Kasumi-1 (cell line): Measurements from ENCODE around the gene NPHP4.

Source experiments
- DNase-seq, 2 experiments: peaks; one replicate each; lab custom pipeline; 2025; lab: John Stamatoyannopoulos, UW

The NPHP4 gene

DNA sequence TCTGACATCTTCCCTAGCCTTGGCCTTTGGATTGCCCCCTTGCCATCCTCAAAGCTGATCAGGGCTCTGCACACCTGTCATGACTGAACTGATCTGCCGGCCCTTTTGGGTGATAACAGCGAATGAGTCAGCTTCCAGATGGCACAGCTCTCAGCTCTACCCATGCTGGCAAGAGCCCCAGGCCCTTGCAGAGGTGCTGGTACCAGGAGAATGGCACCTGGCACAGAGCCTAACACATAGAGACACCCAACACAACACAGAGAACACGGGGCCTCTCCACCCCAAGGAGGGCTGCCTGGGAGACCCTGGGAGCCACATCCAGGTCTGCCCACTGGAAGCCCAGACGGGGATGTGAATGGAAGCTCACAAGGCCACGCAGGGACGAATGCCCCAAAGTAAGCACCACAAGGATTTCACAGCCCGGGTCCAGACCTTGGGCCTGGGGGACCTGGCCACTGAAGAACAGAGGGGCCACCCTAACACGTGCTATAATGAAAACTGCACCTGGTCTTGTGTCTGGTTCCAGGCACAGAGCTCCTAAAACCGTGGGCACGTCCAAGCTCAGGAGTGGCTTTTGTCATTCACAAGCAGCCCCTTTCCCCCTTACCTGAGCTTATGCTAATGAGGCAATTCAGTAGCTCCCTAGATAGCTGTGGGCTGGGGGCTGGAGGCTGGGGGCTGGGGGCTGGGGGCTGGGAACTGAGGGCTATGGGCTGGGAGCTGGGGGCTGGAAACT lies 160.5 kb downstream of the NPHP4 start:
- DNase-seq, result no peak

DNA sequence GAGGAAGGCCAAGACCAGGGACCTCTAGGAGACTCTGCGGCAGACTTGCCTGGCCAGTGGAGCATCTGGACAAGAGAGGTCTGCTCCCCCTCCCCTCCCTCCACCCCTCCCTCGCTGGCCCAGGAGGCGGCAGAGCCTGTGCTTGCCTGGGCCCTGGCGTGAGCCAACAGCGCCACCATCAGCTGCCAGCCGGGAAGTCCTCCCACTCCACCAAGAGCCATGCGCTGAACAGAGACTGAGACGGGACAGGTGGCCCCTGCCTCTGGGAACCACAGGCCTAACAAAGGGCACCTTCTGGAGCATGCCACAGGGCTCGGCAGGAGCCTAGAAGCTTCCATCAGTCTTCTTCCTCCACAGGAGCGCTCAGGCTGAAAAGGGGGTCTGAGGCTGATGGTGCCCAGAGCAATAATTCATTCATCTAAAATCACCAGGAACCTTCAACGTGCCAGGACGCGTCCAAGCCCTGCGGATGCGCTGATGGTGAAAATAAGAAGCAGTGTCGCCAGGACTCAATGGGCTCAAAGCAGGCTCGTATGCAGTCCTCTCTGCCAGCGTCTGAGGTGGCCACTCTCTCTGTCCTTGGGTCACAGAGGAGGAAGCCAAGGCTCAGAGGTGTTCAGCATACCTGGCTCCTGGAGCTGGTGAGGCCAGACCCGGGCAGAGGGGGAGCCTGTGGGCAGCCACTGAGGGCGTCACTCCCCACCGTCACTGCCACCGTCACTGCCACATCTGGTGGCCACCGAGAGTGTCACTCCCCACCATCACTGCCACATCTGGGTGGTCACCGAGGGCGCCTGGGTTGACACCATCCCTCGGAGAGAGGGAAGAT lies 161.2 kb downstream of the NPHP4 start:
- DNase-seq, result no peak

DNA sequence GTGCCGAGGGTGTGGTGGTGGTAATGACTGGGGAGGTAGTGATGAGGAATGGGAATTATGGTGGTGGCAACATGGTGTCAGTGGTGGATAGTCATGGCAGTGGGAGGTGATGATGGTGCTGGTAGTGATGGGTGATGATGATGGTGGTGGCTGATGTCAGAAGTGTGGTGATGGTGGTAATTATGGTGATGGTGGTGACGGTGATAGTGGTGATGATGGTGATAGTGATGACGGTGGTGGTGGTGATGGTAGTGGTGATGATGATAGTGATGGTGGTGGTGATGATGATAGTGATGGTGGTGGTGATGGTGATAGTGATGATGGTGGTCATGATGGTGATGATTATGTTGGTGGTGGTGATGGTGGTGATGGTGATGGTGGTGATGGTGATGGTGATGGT lies 162.8 kb downstream of the NPHP4 start:
- no peak for DNase-seq

DNA sequence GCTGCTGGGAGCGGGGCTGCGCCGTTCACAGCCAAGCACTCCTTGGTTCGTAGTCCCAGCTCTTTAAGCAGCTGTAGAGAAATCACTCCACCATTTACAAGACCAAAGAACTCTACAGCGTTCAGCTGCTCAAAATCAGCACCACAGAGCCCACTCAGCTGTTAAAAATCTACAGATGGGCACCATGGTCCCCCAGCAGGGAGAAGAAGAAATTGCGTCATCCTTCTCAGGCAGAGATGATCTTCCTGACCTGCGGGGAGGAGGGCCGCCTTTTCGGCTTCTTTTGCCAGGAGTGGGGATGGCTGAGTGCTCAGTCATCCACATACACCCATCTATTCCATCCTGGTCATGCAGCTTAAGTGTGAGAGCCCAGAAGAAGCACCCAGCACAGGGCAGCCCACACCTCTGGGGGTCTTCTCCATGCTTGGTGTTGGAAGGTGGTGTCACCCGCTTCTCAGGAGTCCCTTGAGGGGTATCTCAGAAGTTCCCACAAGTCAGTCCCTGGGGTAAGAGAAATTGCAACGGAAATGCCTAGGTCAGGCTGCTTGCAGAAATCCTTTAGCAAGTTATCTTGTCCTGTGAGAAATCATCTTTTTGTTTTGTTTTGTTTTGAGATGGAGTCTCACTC lies 163.8 kb downstream of the NPHP4 start:
- DNase-seq, result no peak

DNA sequence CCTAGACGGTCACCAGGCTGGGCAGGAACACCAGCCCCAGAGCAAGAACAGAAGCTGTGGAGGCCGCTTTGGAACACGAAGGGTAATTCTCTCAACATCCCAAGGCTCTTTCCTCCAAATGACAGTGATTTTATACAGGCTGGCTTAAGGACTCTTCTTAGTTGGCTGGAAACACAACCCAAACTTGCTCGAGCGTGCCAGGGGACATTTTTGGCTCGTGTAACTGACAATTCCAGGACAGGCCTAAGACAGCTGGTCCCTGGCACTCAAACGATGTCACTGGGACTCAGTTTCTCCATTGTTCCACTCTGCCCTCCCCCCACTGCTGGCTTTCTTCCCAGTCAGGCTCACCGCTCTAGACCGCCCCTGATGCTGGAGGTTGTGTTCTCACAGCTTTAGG lies 164.7 kb downstream of the NPHP4 start:
- no peak for DNase-seq

DNA sequence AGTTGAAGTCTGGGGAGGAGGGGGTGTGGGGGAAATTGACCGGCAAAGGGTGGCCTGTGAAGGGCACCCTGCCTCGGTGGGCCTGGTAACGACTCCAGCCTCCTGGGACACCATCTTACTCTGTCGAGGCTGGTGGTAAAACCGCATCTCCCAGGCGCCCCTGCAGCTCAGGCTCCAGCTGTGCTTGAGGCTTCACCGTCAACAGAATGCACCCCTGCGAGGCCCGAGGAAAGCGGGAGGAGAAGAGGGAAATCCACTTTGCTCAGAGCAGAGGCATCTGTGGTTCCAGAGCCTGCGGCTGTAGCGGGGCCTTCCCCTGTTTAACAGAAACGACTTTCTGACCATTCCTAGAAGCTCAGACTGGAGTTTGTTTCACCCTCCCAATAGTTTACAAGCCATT lies 165.6 kb downstream of the NPHP4 start:
- DNase-seq, result no peak

DNA sequence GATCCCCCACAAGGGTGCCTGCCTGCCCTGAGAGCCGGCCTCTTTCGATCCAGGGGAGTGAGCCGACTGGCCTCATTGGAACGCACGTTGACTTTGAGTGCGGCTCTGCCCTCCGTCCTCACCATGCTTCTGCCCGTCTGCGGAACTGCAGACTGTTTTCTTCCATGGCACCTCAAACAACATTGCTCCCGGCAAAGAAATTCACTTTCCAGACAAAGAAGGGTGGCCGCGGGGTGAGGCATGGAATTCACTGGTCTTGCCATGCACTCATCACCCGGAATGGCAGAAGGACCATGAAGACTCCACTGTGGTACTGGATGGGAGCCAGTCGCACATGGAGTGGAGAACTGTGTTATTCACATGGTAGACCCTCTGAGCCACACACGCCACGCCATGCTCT lies 169.5 kb downstream of the NPHP4 start:
- no peak for DNase-seq

DNA sequence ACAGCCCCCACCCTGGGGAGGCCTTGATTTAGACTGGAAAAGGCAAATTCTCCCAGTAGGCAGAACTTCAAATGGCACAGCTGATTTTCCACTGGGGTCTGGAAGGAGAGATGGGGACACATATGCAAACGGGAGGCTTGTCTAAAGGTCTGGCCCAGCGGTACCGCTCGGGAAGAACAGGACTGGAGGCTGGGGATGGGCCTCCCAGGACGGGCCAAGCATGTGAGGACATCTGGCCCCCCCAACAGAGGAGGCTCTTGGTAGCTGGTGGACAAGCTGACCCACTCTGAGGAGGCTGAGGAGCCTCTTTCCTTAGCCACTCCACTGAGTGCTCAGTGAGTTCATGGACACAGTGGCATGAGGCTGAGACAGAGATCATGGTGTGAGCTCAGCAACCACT lies 170.0 kb downstream of the NPHP4 start:
- DNase-seq, result no peak

DNA sequence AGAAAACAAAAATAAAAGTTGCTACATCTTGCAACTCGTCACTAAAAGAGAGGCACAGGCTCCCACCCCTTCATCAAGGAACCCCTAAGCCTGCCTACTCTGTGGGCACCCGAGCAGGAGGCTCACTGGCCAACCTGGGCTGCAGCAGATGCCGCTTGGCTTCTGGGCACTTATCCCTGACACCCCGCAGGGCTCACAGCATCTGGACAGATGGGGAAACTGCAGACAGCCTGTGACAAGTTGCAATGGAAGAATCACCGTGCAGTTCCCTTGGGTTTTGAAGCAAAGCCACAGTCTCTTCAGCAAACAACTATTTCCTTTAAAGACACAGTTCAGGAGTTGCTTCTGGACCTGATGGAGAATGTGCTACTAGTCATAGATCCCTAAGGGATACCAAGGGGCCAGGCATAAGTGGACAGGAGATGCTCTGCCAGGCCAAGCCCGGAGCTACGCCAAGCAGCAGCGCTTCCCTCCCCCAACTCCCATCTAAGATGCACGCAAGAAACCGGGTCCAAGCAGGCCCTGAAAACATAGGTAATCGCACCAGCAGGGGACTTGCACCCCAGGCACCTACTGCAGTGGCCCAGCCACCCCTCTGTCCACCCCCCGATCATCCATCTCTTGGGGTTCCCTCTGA lies 170.6 kb downstream of the NPHP4 start:
- no peak for DNase-seq

DNA sequence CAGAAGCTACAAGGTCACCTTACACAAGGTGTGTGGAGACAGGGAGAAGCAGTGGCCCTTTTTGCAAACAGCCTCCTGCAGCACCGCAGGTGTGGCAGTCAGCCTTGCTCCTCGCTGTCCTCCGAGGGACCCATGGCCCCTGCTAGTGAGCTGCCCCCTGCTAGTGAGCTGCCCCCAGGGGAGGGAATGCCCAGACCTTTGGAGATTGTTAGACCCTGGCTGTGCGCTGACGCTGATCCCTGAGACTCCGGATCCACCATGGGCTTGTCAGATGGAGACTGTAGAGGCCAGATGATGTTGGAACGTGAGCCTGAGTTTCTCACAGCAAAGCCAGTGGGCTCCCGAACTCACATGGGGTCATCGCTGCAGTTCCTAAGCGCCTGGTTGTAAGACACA lies 172.2 kb downstream of the NPHP4 start:
- DNase-seq, result no peak

DNA sequence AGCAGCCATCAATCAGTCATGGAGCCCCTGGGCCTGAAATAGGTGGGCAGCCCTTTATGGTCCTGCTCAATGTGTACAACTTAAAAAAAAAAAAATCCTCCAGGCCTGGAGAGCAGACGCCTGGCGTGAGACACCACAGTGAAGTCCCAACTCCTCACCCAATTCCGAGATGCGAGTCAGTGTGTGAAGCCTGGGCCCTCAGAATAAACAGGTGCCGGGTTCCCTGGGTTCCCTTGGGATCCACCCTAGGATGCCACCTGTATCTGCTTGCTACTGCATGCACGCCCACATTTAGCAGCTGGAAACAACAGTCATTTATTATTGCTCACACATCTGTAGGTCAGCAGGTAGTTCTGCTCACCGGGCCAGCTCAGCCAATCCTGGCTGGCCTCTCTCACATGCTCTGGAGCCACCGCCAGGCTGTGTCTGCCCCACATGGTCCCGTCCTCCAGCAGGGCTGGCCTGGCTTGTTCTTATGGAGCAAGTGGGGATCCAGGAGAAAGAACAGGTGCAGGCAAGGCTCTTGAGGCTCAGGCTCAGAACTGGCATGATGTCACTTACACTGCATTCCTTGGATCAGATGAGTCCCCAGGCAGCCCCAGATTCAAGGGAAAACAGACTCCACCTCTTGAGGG lies 172.7 kb downstream of the NPHP4 start:
- DNase-seq, result no peak

DNA sequence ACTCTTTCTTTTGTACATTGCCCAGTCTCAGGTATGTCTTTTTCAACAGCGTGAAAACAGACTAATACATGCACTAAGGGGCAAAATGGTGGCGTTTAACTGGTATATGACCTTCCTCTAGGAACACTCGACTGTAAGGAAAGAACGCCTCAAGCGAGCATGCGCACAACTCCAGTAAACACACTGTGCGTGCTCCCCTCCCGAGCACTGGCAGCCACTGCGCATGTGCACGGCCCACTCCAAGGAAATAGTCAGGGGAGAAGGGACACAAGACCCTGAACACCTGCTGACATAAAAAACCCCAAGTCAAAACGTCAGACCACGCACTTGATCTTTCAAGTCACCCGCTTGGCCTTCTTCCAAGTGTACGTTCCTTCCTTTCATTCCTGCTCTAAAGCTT lies 173.5 kb downstream of the NPHP4 start:
- no peak for DNase-seq

DNA sequence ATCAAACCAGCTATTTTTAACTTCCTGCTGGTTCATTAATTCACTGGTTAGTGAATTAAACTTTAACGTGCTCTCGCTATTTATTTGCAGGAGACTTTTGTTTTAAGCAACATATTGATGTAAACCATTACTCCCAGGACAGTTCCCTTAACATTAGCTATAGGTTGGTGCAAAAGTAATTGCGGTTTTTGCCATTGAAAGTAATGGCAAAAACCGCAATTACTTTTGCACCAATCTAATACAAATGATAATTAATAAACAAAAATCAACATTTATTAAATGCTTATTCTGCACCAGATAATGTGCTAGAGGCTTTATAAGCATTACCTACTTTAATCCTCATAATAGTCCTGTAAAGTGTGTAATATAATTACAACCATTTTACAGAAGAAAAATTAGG lies 176.5 kb downstream of the NPHP4 start:
- DNase-seq, result no peak

DNA sequence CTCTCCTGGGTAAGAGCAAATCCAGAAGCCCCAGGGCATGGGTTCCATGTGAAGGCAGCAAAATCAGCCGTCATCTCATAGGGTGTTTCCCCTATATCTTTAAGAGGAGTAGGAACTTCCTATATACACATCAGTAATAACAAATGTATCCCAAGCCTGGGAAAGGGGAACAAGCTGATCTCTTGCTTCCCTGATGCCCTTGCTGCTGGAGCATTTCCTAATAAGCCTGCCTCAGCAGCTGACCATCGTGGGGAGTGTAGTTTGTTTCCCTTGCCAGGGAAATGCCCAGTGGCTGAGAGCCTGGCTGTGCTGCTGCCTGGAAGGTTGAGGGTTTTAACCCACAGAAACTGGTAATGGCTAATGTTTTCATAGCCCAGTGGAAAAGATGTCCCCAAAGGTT lies 177.0 kb downstream of the NPHP4 start:
- no peak for DNase-seq

DNA sequence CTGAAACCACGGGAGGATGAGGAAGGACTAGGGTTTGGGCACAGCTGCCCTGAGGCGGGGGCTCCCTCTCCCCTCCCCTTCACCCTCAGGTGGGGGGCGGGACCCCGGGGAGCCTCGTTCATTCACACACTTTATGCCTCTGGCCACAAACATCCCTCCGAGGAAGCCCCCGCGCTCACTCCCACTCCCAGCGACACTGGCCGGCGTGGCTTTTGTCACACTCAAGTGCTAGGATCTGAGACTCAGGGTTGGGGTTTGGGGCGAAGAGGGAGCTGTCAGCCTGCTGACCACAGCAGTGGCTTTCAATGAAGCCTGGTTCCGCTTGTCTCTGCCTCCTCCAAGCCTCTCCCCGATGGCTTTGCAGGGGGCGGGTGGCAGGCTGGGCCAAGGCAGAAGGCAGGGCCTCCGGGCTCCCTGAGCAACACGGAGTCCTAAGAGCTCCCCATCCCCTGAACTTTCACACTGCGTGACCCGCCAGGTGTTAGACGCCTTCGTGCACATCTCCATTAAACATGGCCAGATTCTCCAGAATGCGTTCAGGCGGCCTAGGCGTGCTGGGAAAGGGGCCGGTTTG lies 178.1 kb downstream of the NPHP4 start:
- DNase-seq, result no peak

DNA sequence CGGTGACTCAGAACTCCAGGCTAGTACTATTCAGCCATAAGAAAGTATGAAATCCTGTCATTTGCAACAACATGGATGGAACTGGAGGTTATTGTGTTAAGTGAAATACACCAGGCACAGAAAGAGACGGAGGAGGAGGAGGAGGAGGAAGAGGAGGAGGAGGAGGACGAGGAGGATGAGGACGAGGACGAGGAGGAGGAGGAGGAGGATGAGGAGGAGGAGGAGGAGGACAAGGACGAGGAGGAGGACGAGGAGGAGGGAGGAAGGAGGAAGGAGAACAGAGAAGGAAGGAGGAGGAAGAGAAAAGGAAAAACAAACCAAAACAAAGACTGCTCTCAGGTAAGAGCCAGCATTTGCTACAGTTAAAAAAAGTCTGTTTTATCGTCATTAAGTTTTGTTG lies 178.7 kb downstream of the NPHP4 start:
- no peak for DNase-seq
